SW 1271 (cell line): ENCODE data around the gene GFOD2.
"Not testable (repeated sequence)": the region's sequence is repeated elsewhere in the genome, so short reads cannot be mapped to it uniquely, and the experiment has no call there.

ENCODE experiments used
- DNase-seq, 2 experiments: peaks; one replicate each; lab custom pipeline; 2025; lab: John Stamatoyannopoulos, UW

Gene GFOD2

DNA sequence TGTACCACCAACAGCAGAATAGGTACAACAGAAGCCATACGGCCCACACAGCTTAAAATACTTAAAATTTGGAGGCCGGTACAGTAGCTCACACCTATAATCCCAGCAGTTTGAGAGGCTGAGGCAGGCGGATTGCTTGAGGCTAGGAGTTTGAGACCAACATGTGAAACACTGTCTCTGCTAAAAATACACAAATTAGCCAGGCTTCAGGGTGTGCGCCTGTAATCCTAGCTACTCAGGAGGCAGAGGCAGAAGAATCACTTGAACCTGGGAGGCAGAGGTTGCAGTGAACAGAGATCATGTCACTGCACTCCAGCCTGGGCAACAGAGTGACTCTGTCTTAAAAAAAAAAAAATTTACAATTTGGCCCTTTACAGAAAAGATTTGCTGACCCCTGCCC lies 17.0 kb downstream of the GFOD2 start:
- no peak for DNase-seq

DNA sequence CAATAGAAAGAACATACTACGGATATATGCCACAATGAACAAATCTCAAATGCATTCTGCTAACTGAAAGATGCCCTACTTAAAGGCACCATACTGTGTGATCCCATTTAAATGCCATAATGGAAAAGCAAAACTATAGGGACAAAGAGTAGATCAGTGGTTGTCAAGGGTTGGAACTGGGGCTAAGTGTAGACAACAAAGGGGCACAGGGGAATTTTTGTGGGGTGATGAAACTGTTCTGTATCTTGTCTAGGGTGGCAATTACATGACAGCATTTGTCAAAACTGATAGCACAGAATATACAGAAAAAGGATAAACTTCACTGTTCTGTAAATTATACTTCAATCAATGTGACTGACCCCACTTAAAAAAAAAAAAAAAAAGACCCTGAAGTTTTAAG lies 17.7 kb downstream of the GFOD2 start:
- no peak for DNase-seq

DNA sequence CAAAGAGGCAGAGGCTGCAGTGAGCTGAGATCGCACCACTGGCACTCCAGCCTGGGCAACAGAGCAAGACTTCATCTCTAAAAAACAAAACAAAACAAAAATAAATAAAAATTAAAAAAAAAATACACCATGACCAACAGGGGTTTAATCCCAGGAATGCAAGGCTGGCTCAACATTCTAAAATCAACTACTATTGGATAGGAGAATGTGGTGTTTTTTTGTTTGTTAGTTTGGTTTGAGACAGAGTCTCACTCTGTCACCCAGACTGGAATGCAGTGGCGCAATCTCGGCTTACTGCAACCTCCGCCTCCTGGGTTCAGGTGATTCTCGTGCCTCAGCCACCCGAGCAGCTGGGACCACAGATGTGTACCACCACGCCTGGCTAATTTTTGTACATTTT lies 19.9 kb downstream of the GFOD2 start:
- DNase-seq: no peak

DNA sequence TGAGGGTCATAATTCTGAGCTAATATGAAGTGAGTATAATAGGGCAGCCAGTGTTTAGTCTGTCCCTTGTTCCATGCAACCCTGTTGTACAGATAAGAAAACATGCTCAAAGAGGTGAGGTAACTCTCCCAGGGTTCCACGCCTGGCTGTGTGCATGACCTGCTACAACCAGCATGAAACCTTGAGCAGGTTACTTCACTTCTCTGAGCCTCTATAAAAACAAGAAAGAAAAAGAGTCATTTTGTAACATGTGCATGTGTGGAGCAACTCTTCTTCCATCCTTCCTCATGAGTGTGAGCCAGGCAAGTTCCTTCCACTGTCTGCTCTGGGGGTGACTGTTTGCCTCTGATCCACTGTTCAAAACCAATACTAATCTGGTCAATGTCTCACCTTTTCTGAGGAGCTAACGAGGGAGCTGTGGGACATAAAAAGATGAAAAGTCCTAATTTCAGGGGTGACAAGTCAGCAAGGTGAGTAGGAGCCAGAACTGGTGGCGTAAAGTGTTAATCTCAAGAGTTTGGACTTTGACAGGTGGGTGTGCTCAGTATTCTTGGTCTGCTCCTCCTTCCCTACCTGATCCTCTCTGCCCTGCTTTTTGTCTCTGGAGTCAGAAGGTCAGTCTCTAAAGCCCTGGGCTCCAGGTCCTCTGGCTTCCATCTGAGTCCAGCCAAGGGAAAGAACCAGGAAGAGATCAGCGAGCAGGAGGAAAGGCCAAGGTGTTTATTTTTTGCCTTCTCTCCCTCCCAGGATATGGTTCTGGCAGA lies 21.5 kb downstream of the GFOD2 start:
- no peak for DNase-seq

DNA sequence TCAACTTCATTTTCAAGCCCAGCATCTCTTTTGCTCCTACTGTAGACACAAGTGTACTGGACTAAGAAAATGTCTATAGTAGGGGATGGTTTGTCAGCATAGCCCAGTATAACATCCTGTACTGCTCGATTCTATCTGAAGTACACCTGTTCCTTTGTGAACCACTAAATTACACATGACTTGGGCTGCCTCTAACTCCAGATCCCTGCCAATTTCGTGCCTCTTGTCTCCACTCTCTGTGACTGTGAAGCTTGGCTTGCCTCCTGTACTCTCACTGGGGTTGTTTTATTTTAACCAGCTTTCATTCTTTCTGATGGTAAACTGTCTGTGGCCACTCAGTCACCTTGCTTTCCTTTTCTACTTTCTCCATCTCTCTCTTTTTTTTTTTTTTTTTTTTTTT lies 24.5 kb downstream of the GFOD2 start:
- DNase-seq: no peak

DNA sequence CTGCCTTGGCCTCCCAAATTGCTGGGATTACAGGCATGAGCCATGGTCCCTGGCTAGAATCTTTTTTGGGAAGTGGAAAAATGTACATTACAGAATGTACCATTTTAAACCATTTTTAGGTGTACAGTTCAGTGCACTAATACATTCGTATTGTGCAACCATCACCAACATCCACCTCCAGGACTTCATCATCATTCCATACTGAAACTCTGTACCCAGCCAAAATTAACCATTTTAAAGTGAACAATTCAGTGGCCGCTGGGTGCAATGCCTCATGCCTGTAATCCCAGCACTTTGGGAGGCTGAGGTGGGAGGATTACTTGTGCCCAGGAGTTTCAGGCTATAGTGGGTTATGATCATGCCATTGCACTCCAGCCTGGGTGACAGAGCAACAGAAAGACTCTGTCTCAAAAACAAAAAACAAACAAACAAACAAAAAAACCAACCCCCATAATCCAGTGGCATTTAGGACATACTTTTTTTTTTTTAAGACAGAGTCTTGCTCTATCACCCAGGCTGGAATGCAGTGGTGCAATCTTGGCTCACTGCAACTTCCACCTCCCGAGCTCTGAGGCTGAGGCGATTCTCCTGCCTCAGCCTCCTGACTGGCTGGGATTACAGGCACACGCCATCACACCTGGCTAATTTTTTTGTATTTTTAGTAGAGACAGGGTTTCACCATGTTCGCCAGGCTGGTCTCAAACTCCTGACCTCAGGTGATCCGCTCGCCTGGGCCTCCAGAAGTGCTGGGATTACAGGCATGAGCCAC lies 25.4 kb downstream of the GFOD2 start:
- not testable (repeated sequence) for DNase-seq

DNA sequence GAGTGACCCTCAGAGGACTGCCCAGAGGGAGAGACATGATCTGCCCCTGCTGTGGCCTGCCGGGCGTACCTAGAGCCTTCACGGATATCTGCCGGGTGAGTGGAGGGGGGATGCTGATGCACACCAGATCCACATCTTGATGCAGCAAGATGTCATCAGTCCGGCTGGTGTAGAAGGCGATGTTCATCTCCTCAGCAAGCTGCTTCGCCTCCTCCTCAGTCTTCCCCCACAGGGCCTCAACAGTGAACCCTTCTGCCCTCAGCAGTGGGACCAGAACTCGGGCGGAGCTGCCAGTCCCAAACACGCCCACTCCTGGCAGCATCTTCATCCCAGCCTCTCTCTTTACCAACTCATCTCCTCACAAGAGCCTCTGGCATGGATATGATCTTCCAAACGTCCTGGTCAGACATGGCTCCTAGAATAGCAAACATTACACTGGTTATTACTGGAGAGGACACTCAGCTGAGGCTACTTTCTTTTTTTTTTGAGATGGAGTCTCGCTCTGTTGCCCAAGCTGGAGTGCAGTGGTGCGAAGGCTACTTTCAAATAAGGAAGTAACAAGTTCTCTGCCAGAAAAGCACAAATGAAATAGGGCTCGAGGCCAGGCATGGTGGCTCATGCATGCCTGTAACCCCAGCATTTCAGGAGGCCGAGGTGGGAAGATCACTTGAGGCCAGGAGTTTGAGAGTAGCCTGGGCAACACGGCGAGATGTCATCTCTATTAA lies 33.6 kb downstream of the GFOD2 start:
- DNase-seq: no peak

DNA sequence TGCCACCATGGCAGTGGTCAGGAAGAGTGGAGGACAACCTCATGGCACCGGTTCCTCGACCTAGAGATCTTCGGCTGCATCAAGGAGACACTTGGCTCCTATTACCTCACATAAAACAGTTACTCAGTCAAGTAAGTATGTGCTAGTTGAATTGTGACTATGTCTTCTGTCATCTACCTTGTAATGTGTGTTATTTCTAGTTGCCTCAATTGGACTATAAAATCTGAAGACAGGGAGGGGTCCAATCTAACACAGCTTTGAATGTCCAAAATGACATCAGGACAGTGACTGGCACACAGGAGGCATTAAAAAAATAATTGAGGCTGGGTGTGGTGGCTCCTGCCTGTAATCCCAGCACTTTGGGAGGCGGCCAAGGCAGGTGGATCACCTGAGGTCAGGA lies 35.3 kb downstream of the GFOD2 start:
- no peak for DNase-seq

DNA sequence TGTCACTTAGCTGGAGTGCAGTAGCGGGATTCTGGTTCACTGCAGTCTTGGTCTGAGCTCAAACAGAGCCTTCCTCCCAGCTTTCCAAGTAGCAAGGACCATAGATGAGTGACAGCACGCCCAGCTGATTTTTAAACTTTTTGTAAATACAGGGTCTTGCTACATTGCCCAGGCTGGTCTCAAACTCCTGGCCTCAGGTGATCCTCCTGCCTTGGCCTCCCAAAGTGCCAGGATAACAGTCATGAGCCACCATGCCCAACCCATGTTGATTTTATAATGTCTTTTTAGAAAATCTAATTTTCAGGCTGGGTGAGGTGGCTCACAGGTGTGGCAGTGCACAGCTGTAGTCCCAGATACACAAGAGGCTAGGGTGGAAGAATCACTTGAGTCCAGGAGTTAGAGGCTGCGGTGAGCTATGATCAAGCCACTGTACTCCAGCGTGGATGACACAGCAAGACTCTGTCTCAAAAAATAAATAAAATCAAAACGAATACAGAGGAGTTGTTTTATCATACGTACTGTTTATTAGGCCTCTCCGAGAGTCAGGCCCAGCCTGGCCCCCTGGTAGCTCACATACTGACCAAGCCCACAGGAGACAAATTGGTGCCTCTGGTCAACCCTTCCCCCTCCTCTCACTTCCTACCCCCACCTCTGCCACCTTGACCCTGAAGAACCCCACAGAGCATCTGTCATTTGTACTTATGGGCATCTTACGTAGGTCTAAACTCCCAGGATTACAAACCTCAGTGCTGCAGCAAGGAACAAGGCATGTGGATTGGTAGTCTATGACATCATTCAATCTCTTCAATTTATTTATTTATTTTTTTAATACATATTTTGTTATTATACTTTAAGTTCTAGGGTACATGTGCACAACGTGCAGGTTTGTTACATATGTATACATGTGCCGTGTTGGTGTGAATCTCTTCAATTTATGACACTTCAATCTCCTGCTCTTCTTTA lies 38.9 kb downstream of the GFOD2 start:
- DNase-seq: no peak

DNA sequence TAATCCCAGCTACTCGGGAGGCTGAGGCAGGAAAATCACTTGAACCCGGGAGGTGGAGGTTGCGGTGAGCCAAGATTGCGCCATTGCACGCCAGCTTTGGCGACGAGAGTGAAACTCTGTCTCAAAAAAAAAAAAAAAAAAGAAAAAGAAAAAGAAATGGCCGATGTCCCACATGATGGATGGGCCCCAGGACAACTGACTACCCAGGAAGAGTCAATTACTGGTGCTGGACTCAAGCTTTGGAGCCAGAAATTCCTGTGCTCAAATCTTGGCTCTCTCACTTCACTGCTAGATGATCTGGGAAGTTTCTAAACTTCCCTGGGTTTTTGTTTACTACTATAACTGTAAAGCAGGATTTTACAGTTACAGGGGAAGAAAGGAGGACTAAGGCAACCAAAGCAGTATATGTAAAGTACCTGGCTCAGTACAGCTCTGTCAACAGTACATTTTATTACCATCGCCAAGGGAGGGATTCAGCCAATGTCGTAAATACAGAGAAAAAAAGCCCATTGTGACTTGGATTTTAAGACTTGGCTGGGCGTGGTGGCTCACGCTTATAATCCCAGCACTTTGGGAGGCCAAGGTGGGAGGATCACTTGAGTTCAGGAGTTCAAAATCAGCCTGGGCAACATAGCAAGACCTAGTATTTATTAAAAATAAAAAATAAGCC lies 40.6 kb downstream of the GFOD2 start:
- DNase-seq: no peak

DNA sequence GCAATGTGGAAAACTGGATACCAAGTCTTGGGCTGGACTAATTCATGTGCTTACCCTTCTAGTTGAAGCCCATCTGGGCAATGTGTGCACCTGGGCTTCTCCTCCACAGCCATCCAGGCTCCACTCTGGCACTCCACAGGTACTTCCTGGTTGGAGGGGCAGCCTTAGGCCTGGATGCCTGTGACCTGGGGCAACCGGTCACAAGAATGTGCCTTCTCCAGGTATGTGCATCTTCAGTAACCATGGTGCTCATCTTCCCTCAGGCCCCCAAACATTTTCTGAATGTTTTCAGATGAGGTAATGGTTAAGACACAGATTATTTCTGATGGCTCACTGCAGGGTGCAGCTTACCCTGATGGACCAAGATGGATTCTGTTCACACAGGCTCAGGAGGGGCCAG lies 41.4 kb downstream of the GFOD2 start:
- DNase-seq: no peak

DNA sequence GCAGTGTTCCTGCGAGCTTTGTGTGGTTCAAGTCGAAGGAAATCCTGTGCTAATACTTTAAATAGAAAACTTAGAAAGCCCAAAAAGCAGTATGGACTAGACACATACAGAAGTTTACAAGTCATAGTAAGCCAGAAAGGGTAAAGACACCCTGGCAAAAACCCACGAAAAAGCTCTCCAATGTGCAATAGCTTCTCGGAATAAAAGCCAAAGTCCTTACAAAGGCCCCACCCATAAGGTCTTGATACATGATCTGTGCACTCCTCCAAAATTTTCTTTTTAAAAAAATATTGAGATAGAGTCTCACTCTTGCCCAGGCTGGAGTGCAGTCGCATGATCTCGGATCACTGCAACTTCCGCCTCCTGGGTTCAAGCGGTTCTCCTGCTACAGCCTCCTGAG lies 42.2 kb downstream of the GFOD2 start:
- no peak for DNase-seq

DNA sequence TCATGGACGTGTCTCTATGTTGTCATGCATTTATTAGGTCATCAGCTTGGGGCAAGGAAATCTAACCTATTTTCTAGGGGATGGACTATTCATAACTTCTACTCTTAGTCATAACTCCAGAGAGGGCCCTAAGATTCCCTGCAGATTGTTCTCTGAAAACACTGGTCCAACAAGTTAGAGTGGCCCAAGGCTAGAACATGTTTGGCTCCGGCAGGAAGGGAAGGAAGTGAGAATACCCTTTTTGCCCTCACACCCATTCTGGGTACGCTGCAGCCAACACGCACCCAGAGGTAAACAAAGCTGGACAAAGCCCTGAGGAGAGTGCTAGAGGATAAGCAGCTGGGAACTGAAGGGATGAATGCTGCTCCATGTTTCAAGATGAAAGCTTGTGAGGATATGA lies 42.6 kb downstream of the GFOD2 start:
- DNase-seq: no peak

DNA sequence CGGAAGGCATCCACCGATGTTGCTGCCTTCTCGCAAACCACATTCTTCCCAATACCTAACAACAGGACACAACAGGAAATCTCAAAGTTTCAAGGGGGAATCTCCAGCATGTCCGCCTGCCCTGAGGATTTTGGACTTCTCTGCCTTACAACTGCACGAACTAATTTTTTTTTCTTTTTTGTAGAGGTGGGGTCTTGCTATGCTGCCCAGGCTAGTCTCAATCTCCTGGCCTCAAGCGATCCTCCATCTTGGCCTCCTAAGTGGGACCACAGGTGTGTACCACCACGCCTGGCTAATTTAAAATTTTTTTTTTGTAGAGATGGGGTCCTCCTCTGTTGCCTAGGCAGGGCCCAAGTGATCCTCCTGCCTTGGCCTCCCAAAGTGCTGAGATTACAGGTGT lies 43.1 kb downstream of the GFOD2 start:
- DNase-seq: no peak

DNA sequence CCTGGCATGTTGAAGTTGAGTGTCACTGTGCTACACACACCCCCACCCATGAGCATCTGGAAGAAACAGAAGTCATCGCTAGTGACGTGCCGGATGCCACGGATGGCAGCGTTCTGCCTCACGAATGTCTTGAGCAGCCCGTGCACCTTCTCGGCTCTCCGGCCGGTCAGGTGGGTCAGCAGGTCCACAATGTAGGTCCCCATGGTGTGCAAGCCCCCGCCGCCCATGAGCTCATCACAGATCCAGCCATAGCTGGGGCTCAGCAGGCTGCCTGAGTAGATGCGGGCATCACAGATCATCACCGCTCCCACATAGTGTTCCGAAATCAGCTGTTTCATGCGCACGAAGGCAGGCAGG lies 43.6 kb downstream of the GFOD2 start:
- no peak for DNase-seq

DNA sequence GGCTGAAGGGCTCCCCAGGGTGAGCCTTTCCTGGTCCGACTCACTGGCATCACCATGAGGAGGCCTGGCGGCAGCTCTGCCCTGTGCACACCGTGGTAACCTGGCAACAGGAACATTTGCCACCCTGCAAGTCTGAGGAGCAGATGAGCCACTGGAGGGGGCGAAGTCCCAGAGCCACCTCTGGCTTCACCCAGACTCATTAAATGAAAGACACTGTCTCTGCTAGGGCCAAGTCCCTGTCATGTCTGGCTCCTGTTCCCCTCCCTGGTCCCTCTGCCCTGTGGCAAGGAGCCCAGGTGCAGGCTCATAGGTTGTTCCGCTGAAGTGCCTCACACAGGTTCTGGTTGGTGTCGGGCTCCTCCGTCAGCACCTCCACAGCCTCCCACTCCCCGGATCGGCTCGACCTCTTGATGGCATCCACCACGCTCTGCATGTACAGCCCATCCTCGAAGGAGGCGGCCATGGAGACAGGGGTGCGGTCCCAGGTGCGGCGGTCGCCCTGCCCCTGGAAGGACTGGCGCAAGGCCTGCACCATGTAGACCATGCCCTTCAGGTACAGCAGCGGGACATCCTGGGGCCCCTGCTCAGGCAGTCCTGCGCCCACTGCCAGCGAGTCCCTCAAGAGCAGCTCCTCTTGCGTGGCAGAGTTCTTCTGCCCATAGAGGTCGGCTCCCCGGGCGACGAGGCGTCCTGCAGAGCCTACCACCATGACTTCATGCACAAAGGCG lies 44.1 kb downstream of the GFOD2 start:
- no peak for DNase-seq

DNA sequence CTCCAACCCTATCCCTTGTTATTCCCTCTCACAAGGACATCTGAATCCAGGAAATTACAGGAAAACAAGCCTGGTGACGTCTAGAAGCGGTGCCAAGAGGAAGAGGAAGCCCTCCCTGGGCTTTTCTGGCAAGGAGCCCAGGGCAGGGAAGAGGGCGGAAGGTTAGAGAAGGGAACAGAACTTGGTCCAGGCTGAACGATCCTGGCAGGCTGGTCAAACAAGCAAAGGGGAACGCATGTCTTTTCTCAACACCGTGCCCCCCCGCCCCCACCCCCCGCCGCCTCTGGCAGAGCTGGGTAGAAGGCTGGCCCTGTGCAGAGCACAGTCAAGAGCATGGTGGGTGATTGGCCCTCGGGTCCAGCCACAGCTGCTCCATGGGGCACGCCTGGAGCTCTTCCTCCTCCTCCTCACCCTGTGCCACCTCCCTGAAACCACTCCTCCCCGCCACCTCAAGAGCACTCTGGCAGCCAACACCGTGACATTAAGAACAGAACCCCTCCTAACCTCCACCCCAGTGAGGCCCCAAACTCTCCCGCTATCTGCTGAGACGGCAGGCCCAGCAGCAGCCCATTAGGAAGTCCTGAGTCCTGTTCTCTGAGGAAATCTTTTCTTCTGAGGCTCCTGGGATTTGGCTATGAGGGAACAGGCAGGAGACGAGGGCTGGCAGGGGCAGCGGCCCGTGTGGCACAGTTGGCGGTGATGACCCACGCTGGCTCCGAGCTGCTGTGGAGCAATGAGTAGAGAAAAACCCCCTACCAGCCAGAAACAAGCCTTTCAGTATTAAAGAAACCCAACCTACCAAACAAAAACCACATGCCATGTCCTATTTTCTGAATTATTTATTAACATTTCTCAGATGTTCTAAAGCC lies 45.2 kb downstream of the GFOD2 start:
- DNase-seq: no peak

DNA sequence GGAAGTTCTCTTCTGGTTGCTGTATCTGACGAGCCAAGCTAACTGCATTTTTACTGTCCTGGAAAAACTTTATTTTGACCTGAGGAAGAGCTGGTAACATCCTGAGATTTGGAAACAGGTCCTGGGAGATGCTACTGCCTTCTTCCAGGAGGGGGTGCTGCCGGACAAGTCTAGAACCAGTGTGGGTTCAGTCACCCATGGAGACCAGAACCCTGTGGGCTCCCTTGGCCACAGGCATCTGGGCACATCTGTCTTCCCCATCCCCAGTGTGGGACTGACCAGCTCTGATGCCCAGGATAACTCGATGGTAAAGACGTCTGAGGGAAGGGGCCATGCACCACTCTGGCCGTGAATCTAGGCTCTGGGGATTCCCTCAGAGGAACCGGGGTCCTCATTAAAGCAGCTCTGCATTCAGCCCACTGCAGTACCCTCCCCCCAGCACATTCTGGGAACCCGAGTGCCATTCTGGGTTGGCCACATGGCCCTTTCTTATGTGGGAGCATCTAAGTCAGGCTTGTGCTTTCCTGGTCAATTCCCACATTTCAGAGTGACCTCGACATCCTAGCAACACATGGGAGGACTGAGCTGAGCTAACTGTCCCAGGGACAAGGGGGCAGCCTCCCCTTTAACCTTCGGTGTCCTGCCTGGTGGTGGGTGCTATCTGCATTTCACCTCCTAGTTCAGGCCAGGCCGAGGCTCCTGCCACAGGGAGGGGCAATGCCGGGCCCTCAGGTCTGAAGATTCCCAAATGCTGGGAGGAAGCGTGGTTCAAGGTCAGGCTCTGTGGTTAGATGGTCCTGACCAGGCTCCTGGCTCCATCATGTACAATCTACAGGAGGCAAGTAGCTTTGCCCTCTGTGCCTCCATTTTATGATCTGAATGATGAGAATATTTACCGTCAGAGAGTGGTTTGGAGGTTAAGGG lies 46.1 kb downstream of the GFOD2 start:
- peak; percentile 31 to 40 for DNase-seq

DNA sequence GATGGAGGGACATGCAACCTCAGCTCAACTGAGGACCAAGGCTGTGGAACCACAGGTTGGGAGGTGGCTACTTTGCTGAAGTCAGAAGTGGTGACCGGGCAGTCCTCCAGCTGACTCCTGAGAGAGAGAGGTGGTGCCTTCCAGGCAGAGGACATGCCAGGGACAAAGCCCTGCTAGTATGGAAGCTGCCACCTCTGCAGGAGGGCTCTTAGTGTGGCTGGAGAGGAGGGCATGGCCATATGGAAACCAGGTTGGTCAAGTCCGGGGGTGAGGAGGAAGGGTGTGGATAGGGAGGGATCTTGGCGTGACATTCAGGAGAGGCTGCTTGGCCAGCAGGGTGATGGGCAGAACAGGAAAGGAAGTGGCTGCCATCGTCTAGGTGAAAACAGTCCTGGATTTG lies 46.8 kb downstream of the GFOD2 start:
- no peak for DNase-seq
